Fibroblast of lung (primary cell): ENCODE results near the gene PTPRM. TPM values are rescaled to one million over a fixed set of nuclear protein-coding genes. Genes with fewer than 3 reads are reported as not detected.
A peak's percentile ranks its signal among the peaks of the same experiment; 100 is the strongest.

Source experiments
- DNase-seq, 2 donors: peaks; one replicate each; pipeline versions ENCODE4 v3.0.0 to v3.0.0-alpha.2; 2010; ENCODE audit warnings: low read depth in 2 of 2
- H2AFZ ChIP-seq: 2 replicates; pipeline ENCODE4 v1.5.1; 2012; ENCODE audit warnings: low read length, control low read depth, inconsistent platforms
- H3K27ac ChIP-seq: 2 replicates; pipeline ENCODE4 v1.5.1; 2011; ENCODE audit warnings: low read length, control low read depth; ENCODE audit not compliant: insufficient read depth
- H3K27me3 ChIP-seq: 2 replicates; pipeline ENCODE4 v1.5.1; 2011; ENCODE audit warnings: mild to moderate bottlenecking, low read length; ENCODE audit not compliant: control insufficient read depth, insufficient read depth
- H3K36me3 ChIP-seq: 2 replicates; pipeline ENCODE4 v1.5.1; 2011; ENCODE audit warnings: low read length; ENCODE audit not compliant: control insufficient read depth, insufficient read depth
- H3K4me1 ChIP-seq: 2 replicates; pipeline ENCODE4 v1.5.1; 2011; ENCODE audit warnings: low read length; ENCODE audit not compliant: control insufficient read depth, insufficient read depth; ENCODE audit errors: extremely low read depth
- H3K4me2 ChIP-seq: 2 replicates; pipeline ENCODE4 v1.5.1; 2011; ENCODE audit warnings: low read length, control low read depth; ENCODE audit not compliant: insufficient read depth; ENCODE audit errors: extremely low read depth
- H3K4me3 ChIP-seq, 4 experiments: fragments of 200-600 bp in 1 of 4; sonication (generic) in 1 of 4; replicated peaks in 1 of 4; 2 replicates each; pipeline ENCODE4 v1.5.1; 2011 to 2016; ENCODE audit warnings: low read length in 4 of 4, low read depth in 3 of 4, mild to moderate bottlenecking in 3 of 4, control low read depth in 2 of 4, inconsistent platforms in 1 of 4, mixed read lengths in 1 of 4; ENCODE audit not compliant: insufficient read depth in 1 of 4; ENCODE audit errors: control extremely low read depth in 1 of 4
- H3K79me2 ChIP-seq: 2 replicates; pipeline ENCODE4 v1.5.1; 2012; ENCODE audit warnings: mild to moderate bottlenecking, low read length, inconsistent platforms; ENCODE audit not compliant: control insufficient read depth, insufficient read depth
- H3K9ac ChIP-seq: 2 replicates; pipeline ENCODE4 v1.5.1; 2011; ENCODE audit warnings: mild to moderate bottlenecking, low read length, control low read depth; ENCODE audit not compliant: insufficient read depth
- H3K9me3 ChIP-seq: 2 replicates; pipeline ENCODE4 v1.5.1; 2012; ENCODE audit warnings: low read depth, low read length; ENCODE audit not compliant: control insufficient read depth, insufficient read depth
- H4K20me1 ChIP-seq: 2 replicates; pipeline ENCODE4 v1.5.1; 2011; ENCODE audit warnings: low read length; ENCODE audit not compliant: control insufficient read depth, insufficient read depth; ENCODE audit errors: extremely low read depth
- EZH2 ChIP-seq: IDR thresholded peaks from 2 replicates; pipeline ENCODE4 v1.5.1; 2012; ENCODE audit warnings: low read length, control low read depth, mild to moderate bottlenecking; ENCODE audit errors: missing control alignments
- polyA plus RNA-seq, 2 donors: library from polyadenylated mRNA; depleted of rRNA in 1 of 2; stranded (reverse) in 1 of 2; unstranded in 1 of 2; fragments of >200 nt; gene quantifications; 2 replicates each; pipeline ENCODE4 v1.2.1, GENCODE V29; 2011 to 2012; ENCODE audit warnings: missing spikeins in 1 of 2
- total RNA-seq: library from RNA; depleted of rRNA; stranded (reverse); fragments of >200 nt; gene quantifications from 2 replicates; pipeline ENCODE4 v1.2.1, GENCODE V29; 2014
- TF ChIP-seq, protein P1 (sequence below), 2 donors: IDR thresholded peaks in 1 of 2; conservative IDR thresholded peaks in 1 of 2; 1 replicate in 1 of 2; 2 replicates in 1 of 2; pipeline ENCODE4 v1.5.1; 2011 to 2012; ENCODE audit warnings: low read length in 2 of 2, control low read depth in 1 of 2, inconsistent platforms in 1 of 2, low read depth in 1 of 2, mild to moderate bottlenecking in 1 of 2

PTPRM gene
- total and polyA plus RNA-seq, 2 donors (not counting 1 experiment from before 2014, with no cell fraction given), result 86.6 to 87.0 TPM

DNA sequence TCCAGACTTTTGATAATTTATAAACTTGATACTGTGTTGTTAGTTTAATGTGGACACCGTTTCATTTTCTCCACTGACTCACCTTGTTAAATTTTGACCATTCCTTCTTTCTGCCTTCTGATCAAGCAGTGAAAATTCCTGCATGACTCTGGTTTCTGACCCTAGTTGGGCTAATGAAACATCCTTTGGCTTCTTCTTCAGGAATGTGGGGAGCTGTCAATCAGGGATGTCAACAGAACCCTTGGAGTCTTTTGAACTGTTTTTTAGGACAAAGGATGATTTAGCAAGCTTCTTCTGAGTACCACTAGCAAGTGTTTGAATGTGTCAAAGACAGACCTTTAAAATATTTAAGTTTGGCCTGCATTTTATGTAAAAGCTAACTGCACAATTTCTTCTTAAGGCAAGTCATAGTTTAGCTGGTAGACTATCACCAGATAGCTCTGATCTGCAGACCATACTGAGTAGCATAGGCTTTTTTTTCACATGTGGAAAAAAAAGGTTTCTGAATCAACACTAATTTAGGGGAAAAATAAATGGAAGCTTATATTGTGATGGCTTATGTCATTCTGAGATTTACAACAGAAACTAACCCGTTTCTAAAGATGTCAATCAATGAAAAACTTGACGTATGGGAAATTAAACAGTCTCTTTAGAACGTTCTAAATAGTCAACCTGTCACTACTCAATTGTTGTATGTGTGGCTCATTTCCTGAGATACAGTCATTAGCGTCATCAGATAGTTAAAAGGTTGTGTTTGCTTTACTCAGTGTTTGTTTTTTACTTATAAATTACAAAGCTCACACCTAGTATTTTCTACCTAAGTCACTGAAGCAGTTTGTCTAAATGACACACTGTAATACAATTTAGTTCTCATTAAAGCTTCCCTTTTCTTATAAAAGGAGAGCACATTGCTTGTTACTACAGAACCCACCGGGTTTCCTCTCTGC is 311.4 kb downstream of the PTPRM start:
- no peak overlapping the region for H3K4me3 ChIP-seq
- no peak for DNase-seq
- no peak overlapping the region for H3K27ac ChIP-seq
- no peaks in the 10 kb centered on the region for H4K20me1 ChIP-seq
- no peak overlapping the region for H2AFZ ChIP-seq
- H3K9ac ChIP-seq, result no peak overlapping the region
- H3K79me2 ChIP-seq, result no peaks in the 10 kb centered on the region
- H3K4me2 ChIP-seq, result no peak overlapping the region
- H3K27me3 ChIP-seq, result no peaks in the 10 kb centered on the region
- H3K36me3 ChIP-seq, result no peaks in the 10 kb centered on the region
- TF ChIP-seq EZH2, result no peak
- TF ChIP-seq, protein P1, sequence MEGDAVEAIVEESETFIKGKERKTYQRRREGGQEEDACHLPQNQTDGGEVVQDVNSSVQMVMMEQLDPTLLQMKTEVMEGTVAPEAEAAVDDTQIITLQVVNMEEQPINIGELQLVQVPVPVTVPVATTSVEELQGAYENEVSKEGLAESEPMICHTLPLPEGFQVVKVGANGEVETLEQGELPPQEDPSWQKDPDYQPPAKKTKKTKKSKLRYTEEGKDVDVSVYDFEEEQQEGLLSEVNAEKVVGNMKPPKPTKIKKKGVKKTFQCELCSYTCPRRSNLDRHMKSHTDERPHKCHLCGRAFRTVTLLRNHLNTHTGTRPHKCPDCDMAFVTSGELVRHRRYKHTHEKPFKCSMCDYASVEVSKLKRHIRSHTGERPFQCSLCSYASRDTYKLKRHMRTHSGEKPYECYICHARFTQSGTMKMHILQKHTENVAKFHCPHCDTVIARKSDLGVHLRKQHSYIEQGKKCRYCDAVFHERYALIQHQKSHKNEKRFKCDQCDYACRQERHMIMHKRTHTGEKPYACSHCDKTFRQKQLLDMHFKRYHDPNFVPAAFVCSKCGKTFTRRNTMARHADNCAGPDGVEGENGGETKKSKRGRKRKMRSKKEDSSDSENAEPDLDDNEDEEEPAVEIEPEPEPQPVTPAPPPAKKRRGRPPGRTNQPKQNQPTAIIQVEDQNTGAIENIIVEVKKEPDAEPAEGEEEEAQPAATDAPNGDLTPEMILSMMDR (conservative IDR thresholded peaks at IDR 0.05 in 1 of 2, IDR thresholded peaks at IDR 0.05 in 1 of 2; ENCODE audit: low read depth in 1 of 2, low read length in 2 of 2), result no peak
- H3K9me3 ChIP-seq, result no peaks in the 10 kb centered on the region
- no peaks in the 10 kb centered on the region for H3K4me1 ChIP-seq

DNA sequence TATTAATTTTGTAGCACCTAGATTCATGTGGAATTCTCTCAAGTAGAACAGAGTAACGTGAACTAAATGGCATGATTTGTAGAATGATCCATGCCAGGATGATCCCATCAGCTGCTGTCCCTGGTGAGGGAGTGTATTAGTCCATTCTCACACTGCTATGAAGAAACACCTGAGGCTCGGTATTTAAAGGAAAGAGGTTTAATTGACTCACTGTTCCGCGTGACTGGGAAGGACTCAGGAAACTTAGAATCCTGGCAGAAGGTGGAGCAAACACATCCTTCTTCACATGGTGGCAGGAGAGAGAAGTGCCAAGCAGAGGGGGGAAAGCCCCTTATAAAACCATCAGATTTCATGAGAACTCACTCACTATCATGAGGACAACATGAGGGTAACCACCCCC is 312.6 kb downstream of the PTPRM start:
- no peaks in the 10 kb centered on the region for H3K4me1 ChIP-seq
- H4K20me1 ChIP-seq, result no peaks in the 10 kb centered on the region
- no peak overlapping the region for H3K9ac ChIP-seq
- H3K79me2 ChIP-seq, result no peaks in the 10 kb centered on the region
- H3K27me3 ChIP-seq, result no peaks in the 10 kb centered on the region
- H3K4me2 ChIP-seq, result no peak overlapping the region
- H3K9me3 ChIP-seq, result no peaks in the 10 kb centered on the region
- no peak overlapping the region for H3K27ac ChIP-seq
- no peak for TF ChIP-seq EZH2
- TF ChIP-seq, protein P1 (conservative IDR thresholded peaks at IDR 0.05 in 1 of 2, IDR thresholded peaks at IDR 0.05 in 1 of 2; ENCODE audit: low read depth in 1 of 2, low read length in 2 of 2), result no peak
- H2AFZ ChIP-seq, result no peak overlapping the region
- no peak for DNase-seq
- no peak overlapping the region for H3K4me3 ChIP-seq
- H3K36me3 ChIP-seq, result no peaks in the 10 kb centered on the region

DNA sequence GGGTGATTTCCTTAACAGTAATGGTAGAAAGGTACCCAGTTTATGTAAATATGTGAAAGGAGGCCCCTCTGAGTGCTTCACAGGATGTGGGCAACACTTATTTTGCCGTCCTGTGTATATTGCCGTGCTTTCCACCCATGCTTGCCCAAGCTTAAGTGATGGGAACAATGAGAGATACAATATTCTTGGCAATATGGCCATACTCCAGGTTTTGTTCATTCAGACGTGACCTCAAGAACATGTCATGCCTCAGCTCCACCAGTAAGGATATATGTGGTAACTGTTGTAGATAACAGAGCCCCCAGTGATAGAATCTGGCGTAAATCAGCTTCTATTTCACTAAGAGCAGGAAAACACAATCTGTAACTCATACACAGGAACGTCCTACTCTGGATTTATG is 318.7 kb downstream of the PTPRM start:
- peak in 1 of 2 donors; percentile 9 for DNase-seq

More for the DNA sequence above, 318.7 kb downstream of the PTPRM start:
- H3K27ac ChIP-seq, result no peak overlapping the region
- H3K36me3 ChIP-seq, result no peaks in the 10 kb centered on the region
- TF ChIP-seq EZH2, result no peak
- TF ChIP-seq, protein P1 (conservative IDR thresholded peaks at IDR 0.05 in 1 of 2, IDR thresholded peaks at IDR 0.05 in 1 of 2; ENCODE audit: low read depth in 1 of 2, low read length in 2 of 2), result no peak
- no peak overlapping the region for H3K4me3 ChIP-seq
- no peaks in the 10 kb centered on the region for H3K9me3 ChIP-seq
- H3K4me2 ChIP-seq, result no peak overlapping the region
- H3K79me2 ChIP-seq, result no peaks in the 10 kb centered on the region
- no peaks in the 10 kb centered on the region for H3K27me3 ChIP-seq
- no peak overlapping the region for H3K9ac ChIP-seq
- no peaks in the 10 kb centered on the region for H4K20me1 ChIP-seq
- no peaks in the 10 kb centered on the region for H3K4me1 ChIP-seq
- no peak overlapping the region for H2AFZ ChIP-seq
